Measurements from ENCODE around the gene INPP5D. TPM values are rescaled to one million over a fixed set of nuclear protein-coding genes. Genes with fewer than 3 reads are reported as not detected.
A peak's percentile ranks its signal among the peaks of the same experiment; 100 is the strongest.

Gene INPP5D
- total RNA-seq, 2 experiments from 2014 or later: 79.5 to 92.6 TPM

DNA sequence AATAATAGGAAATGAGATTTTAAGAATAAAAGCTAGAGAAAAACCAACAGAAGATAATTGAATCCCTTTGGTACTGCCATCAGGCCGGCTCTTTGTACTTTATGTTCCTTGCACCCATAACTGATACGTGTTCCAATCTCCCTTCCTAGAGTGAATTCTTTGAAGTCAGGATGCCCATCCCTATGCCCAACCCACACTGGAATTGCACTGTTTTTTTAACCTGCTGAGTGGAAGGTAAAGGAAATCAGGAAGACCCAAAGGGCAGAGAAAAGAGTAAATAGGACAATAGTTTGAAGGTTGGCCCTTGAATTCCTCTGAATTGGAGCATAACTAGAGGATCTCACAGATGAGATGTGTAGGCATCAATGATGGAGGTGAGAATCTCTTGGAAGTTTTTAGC is 187.0 kb downstream of the INPP5D start:
- ChIA-PET CTCF (ENCODE audit: unreplicated experiment) (no interaction called here), POLR2A (interaction anchor here (1.3 kb wide), 1 partner anchor 13 kb away, joined by 3 read pairs; no protein-coding TSS in a partner anchor)
- Histone ChIP-seq H3K79me2 (ENCODE audit: insufficient read depth, low read depth, low read length) (peaks cover 4% of the 10 kb centered on the region), H4K20me1 (ENCODE audit: insufficient read depth, low read length) (0 out of 2 replicates have a peak, but pooled peaks cover 2% of the 10 kb centered on the region), H3K36me3 (ENCODE audit: insufficient read depth, low read length) (no peaks in the 10 kb centered on the region), H3K9me2 (ENCODE audit: insufficient read depth, low read length) (no peaks in the 10 kb centered on the region), H3K4me1 (ENCODE audit: insufficient read depth, low read length, poor library complexity, severe bottlenecking) (peaks cover 21% of the 10 kb centered on the region), H3K4me2 (ENCODE audit: low read length) (no peak overlapping the region), H2AFZ (ENCODE audit: low read length) (peak overlapping the region; percentile 77; the same call in 1 of the 2 replicates), H3K4me3 (ENCODE audit: low read depth, low read length, poor library complexity, severe bottlenecking) (no peak overlapping the region), H3K9me3 (ENCODE audit: low read length) (peaks cover 10% of the 10 kb centered on the region; the same call in 1 of the 2 replicates), H3K27ac (ENCODE audit: low read depth, low read length, poor library complexity, severe bottlenecking) (no peak overlapping the region)
- BruUV-seq (replicated peaks): no TSS peak
- TF ChIP-seq EZH2phosphoT487 (IDR thresholded peaks at IDR 0.05; ENCODE audit: borderline replicate concordance, low read depth, low read length): no peak
- TF ChIP-seq, protein P1, sequence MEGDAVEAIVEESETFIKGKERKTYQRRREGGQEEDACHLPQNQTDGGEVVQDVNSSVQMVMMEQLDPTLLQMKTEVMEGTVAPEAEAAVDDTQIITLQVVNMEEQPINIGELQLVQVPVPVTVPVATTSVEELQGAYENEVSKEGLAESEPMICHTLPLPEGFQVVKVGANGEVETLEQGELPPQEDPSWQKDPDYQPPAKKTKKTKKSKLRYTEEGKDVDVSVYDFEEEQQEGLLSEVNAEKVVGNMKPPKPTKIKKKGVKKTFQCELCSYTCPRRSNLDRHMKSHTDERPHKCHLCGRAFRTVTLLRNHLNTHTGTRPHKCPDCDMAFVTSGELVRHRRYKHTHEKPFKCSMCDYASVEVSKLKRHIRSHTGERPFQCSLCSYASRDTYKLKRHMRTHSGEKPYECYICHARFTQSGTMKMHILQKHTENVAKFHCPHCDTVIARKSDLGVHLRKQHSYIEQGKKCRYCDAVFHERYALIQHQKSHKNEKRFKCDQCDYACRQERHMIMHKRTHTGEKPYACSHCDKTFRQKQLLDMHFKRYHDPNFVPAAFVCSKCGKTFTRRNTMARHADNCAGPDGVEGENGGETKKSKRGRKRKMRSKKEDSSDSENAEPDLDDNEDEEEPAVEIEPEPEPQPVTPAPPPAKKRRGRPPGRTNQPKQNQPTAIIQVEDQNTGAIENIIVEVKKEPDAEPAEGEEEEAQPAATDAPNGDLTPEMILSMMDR (conservative IDR thresholded peaks at IDR 0.05; ENCODE audit: low read length): no peak
- no peak for DNase-seq (ENCODE audit: low spot score)
- intact Hi-C loops (cut with micrococcal nuclease; ENCODE audit: unreplicated experiment): no loop called here

DNA sequence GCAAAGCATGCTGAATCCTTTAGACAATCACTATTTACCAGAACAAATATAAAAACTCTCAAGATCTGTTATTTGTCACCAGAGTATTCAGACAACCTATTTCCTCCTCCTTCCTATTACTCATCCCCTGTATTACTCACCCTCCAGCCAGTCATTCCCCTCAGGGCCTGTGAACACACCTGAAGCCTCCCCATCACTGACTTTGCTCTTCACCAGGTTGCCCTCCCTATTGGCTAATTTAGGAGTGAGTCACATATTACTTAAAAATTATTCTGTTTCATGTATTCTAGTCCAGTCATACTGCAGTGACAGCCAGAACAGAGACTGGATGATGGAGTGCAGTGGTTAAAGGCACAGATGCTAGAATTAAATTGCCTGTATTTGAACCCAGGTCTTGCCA is 187.6 kb downstream of the INPP5D start:
- Histone ChIP-seq H3K4me2 (ENCODE audit: low read length) (no peak overlapping the region), H3K4me1 (ENCODE audit: insufficient read depth, low read length, poor library complexity, severe bottlenecking) (peaks cover 20% of the 10 kb centered on the region), H2AFZ (ENCODE audit: low read length) (peak overlapping the region; percentile 77), H3K9me3 (ENCODE audit: low read length) (peaks cover 10% of the 10 kb centered on the region; the same call in 1 of the 2 replicates), H3K79me2 (ENCODE audit: insufficient read depth, low read depth, low read length) (peaks cover 11% of the 10 kb centered on the region), H3K27ac (ENCODE audit: low read depth, low read length, poor library complexity, severe bottlenecking) (no peak overlapping the region), H3K36me3 (ENCODE audit: insufficient read depth, low read length) (0 out of 2 replicates have a peak, but pooled peaks cover under 1% of the 10 kb centered on the region), H3K9me2 (ENCODE audit: insufficient read depth, low read length) (no peaks in the 10 kb centered on the region), H4K20me1 (ENCODE audit: insufficient read depth, low read length) (peaks cover 8% of the 10 kb centered on the region), H3K4me3 (ENCODE audit: low read depth, low read length, poor library complexity, severe bottlenecking) (no peak overlapping the region)
- TF ChIP-seq, protein P1 (conservative IDR thresholded peaks at IDR 0.05; ENCODE audit: low read length): no peak
- no peak for TF ChIP-seq EZH2phosphoT487 (IDR thresholded peaks at IDR 0.05; ENCODE audit: borderline replicate concordance, low read depth, low read length)
- no peak for DNase-seq (ENCODE audit: low spot score)
- POLR2A ChIA-PET: interaction anchor here (1.3 kb wide), 1 partner anchor 13 kb away, joined by 3 read pairs; no protein-coding TSS in a partner anchor
- no TSS peak for BruUV-seq (replicated peaks)
- intact Hi-C loops (cut with micrococcal nuclease; ENCODE audit: unreplicated experiment): no loop called here
- CTCF ChIA-PET (ENCODE audit: unreplicated experiment): no interaction called here

DNA sequence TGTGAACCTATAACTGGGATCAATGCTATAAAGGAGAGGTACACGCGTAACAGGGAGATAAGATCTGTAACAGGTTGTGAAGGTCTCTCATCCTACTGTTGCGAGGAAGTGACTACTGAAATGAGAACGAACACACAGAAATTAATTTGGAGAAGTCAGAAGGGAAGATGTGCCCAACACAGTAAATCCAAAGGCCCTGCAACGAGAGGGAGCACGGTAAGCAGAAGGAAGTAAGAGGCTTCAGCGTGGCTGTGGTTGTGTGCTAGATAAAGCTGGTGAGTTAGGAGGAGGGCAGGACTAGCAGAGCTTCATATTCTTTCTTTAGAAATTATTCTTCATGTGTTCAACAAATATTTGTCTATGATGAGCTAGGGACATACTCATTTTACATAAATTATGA is 188.9 kb downstream of the INPP5D start:
- Histone ChIP-seq H3K9me2 (ENCODE audit: insufficient read depth, low read length) (no peaks in the 10 kb centered on the region), H2AFZ (ENCODE audit: low read length) (no peak overlapping the region), H3K4me3 (ENCODE audit: low read depth, low read length, poor library complexity, severe bottlenecking) (no peak overlapping the region), H3K4me1 (ENCODE audit: insufficient read depth, low read length, poor library complexity, severe bottlenecking) (peaks cover 33% of the 10 kb centered on the region), H4K20me1 (ENCODE audit: insufficient read depth, low read length) (peaks cover 17% of the 10 kb centered on the region), H3K4me2 (ENCODE audit: low read length) (no peak overlapping the region), H3K9me3 (ENCODE audit: low read length) (peaks cover 10% of the 10 kb centered on the region; the same call in 1 of the 2 replicates), H3K79me2 (ENCODE audit: insufficient read depth, low read depth, low read length) (peaks cover 23% of the 10 kb centered on the region), H3K36me3 (ENCODE audit: insufficient read depth, low read length) (peaks cover 10% of the 10 kb centered on the region), H3K27ac (ENCODE audit: low read depth, low read length, poor library complexity, severe bottlenecking) (no peak overlapping the region)
- no peak for TF ChIP-seq EZH2phosphoT487 (IDR thresholded peaks at IDR 0.05; ENCODE audit: borderline replicate concordance, low read depth, low read length)
- TF ChIP-seq, protein P1 (conservative IDR thresholded peaks at IDR 0.05; ENCODE audit: low read length): no peak
- DNase-seq (ENCODE audit: low spot score): no peak
- POLR2A ChIA-PET: interaction anchor here (0.7 to 3.1 kb wide), 5 partner anchors 25 to 404 kb away, joined by 3 to 16 read pairs (median 3); no protein-coding TSS in a partner anchor
- CTCF ChIA-PET (ENCODE audit: unreplicated experiment): interaction anchor here (0.6 kb wide), 1 partner anchor 189 kb away, joined by 3 read pairs; the partner anchor contains the start of gene INPP5D
- BruUV-seq (replicated peaks): no TSS peak
- intact Hi-C loops (cut with micrococcal nuclease; ENCODE audit: unreplicated experiment): no loop called here

Data from OCI-LY7 (cell line).